K562 (cell line): ENCODE measurements around the gene RFX3. TPM values are rescaled to one million over a fixed set of nuclear protein-coding genes. Genes with fewer than 3 reads are reported as not detected.

ENCODE experiments used
- ADNP ChIP-seq: fragments of 200-800 bp; sonication (Bioruptor generic); IDR thresholded peaks from 2 replicates; pipeline ENCODE4 v1.6.1; 2016; ENCODE audit warnings: missing genetic modification characterization, missing compliant biosample characterization
- ARID1B ChIP-seq: fragments of 450-650 bp; IDR thresholded peaks from 2 replicates; pipeline ENCODE4 v1.6.1; 2016; ENCODE audit warnings: antibody characterized with exemption, mild to moderate bottlenecking, inconsistent platforms
- C11orf30 ChIP-seq: fragments of 450-650 bp; IDR thresholded peaks from 2 replicates; pipeline ENCODE4 v1.6.1; 2016; ENCODE audit warnings: low read depth, mild to moderate bottlenecking
- CBFA2T2 ChIP-seq: fragments of 450-650 bp; conservative IDR thresholded peaks from 2 replicates; pipeline ENCODE4 v1.6.1; 2017; ENCODE audit warnings: mild to moderate bottlenecking
- CBFB ChIP-seq: sonication (generic); formaldehyde crosslinking; IDR thresholded peaks from 2 replicates; pipeline ENCODE4 v1.4.0; 2020; ENCODE audit warnings: mild to moderate bottlenecking, missing genetic modification reagents
- CC2D1A ChIP-seq: fragments of 450-650 bp; IDR thresholded peaks from 2 replicates; pipeline ENCODE4 v1.6.1; 2017; ENCODE audit warnings: mild to moderate bottlenecking
- ELF1 ChIP-seq: fragments of 200-800 bp; sonication (Bioruptor generic); IDR thresholded peaks from 2 replicates; pipeline ENCODE4 v1.6.1; 2016; ENCODE audit warnings: missing genetic modification characterization, missing compliant biosample characterization
- ELK3 ChIP-seq: fragments of 450-650 bp; formaldehyde crosslinking; IDR thresholded peaks from 2 replicates; pipeline ENCODE4 v1.4.0; 2020; ENCODE audit warnings: mild to moderate bottlenecking
- FOXM1 ChIP-seq, 2 experiments: fragments of 450-650 bp in 1 of 2; sonication (generic) in 1 of 2; formaldehyde crosslinking in 1 of 2; IDR thresholded peaks; 2 replicates each; pipeline versions ENCODE4 v1.6.1 to v1.9.0; 2017 to 2022; ENCODE audit warnings: low read depth in 2 of 2, mild to moderate bottlenecking in 2 of 2, missing genetic modification reagents in 1 of 2, moderate library complexity in 1 of 2
- KLF16 ChIP-seq: IDR thresholded peaks from 2 replicates; pipeline ENCODE4 v1.6.1; 2016; ENCODE audit warnings: antibody characterized with exemption
- MAFG ChIP-seq: fragments of 450-650 bp; conservative IDR thresholded peaks from 2 replicates; pipeline ENCODE4 v1.6.1; 2016; ENCODE audit warnings: missing genetic modification characterization, missing compliant biosample characterization
- MED1 ChIP-seq: sonication (generic); formaldehyde crosslinking; IDR thresholded peaks from 2 replicates; pipeline ENCODE4 v1.8.1; 2023; ENCODE audit warnings: missing genetic modification reagents, borderline replicate concordance
- MTF1 ChIP-seq: fragments of 250-450 bp; sonication (Bioruptor Pico); IDR thresholded peaks from 2 replicates; pipeline ENCODE4 v1.9.0; 2021; ENCODE audit warnings: moderate library complexity, mild to moderate bottlenecking, inconsistent platforms, borderline replicate concordance
- NCOA4 ChIP-seq: fragments of 450-650 bp; IDR thresholded peaks from 2 replicates; pipeline ENCODE4 v1.6.1; 2018; ENCODE audit warnings: mild to moderate bottlenecking; ENCODE audit not compliant: partially characterized antibody
- NCOR1 ChIP-seq: fragments of 450-650 bp; IDR thresholded peaks from 2 replicates; pipeline ENCODE4 v1.6.1; 2016; ENCODE audit warnings: mild to moderate bottlenecking, moderate library complexity
- NFE2 ChIP-seq: IDR thresholded peaks from 2 replicates; pipeline ENCODE4 v1.6.1; 2014; ENCODE audit warnings: antibody characterized with exemption, low read depth
- PTRF ChIP-seq: fragments of 450-650 bp; IDR thresholded peaks from 2 replicates; pipeline ENCODE4 v1.6.1; 2016; ENCODE audit warnings: mild to moderate bottlenecking, missing genetic modification characterization, missing compliant biosample characterization
- RBM34 ChIP-seq: fragments of 200-400 bp; formaldehyde crosslinking; IDR thresholded peaks from 2 replicates; pipeline ENCODE4 v1.6.1; 2018; ENCODE audit warnings: low read length, borderline replicate concordance; ENCODE audit not compliant: insufficient read depth
- SAFB ChIP-seq: fragments of 200-400 bp; formaldehyde crosslinking; IDR thresholded peaks from 2 replicates; pipeline ENCODE4 v1.6.1; 2017; ENCODE audit warnings: low read depth, low read length, borderline replicate concordance
- SMARCC2 ChIP-seq: fragments of 450-650 bp; IDR thresholded peaks from 2 replicates; pipeline ENCODE4 v1.6.1; 2017; ENCODE audit warnings: antibody characterized with exemption, moderate library complexity, mild to moderate bottlenecking, low read depth
- XRCC5 ChIP-seq: fragments of 200-400 bp; formaldehyde crosslinking; IDR thresholded peaks from 2 replicates; pipeline ENCODE4 v1.6.1; 2017; ENCODE audit warnings: low read depth, mild to moderate bottlenecking, low read length
- ZBTB12 ChIP-seq: fragments of 250-450 bp; sonication (Bioruptor Pico); IDR thresholded peaks from 2 replicates; pipeline ENCODE4 v1.4.0; 2020
- ZNF316 ChIP-seq: fragments of 450-650 bp; IDR thresholded peaks from 2 replicates; pipeline ENCODE4 v1.6.1; 2016
- ZNF395 ChIP-seq: fragments of 200-800 bp; sonication (Bioruptor generic); IDR thresholded peaks from 2 replicates; pipeline ENCODE4 v1.6.1; 2017; ENCODE audit warnings: missing genetic modification characterization, missing compliant biosample characterization
- ZNF584 ChIP-seq: fragments of 200-800 bp; sonication (Bioruptor generic); IDR thresholded peaks from 2 replicates; pipeline ENCODE4 v1.6.1; 2016; ENCODE audit warnings: low read depth, mild to moderate bottlenecking, missing genetic modification characterization, missing compliant biosample characterization
- ZNF79 ChIP-seq: fragments of 250-450 bp; sonication (Bioruptor Pico); IDR thresholded peaks from 2 replicates; pipeline ENCODE4 v1.4.0; 2020; ENCODE audit warnings: low read depth, mild to moderate bottlenecking, moderate library complexity
- polyA plus RNA-seq, 8 experiments: library from polyadenylated mRNA; depleted of rRNA in 4 of 8; stranded (reverse) in 5 of 8; unstranded in 3 of 8; fragments of >200 nt; fragmentation: Nextera tagmentation in 2 of 8; fragmentation: Illumina TruSeq in 1 of 8; extraction: Ambion mirVana in 2 of 8; extraction: Trizol in 1 of 8; gene quantifications; 2 replicates each; pipeline versions ENCODE4 v1.2.1 to v1.2.3, GENCODE V29; 2011 to 2014; ENCODE audit warnings: inconsistent platforms in 1 of 8, missing spikeins in 1 of 8
- total RNA-seq, 7 experiments: library from RNA; depleted of rRNA in 6 of 7; stranded (reverse); fragments of >200 nt in 6 of 7; fragmentation: Illumina TruSeq in 2 of 7; extraction: Trizol in 2 of 7; gene quantifications; 2 replicates each; pipeline versions ENCODE4 v1.2.1 to v1.2.3, GENCODE V29; 2011 to 2021; ENCODE audit warnings: low replicate concordance in 1 of 7

RFX3 gene
- total and polyA plus RNA-seq, 9 of the 15 experiments (the other 6 are each of a cell fraction or from before 2014, with no cell fraction given): 0.86 to 4.9 (median 2.0) TPM

GRCh38 chr9:3548648-3549047 lies 22.8 kb upstream of the RFX3 start (continued):
- no peak for TF ChIP-seq MTF1 (CRISPR knock-in tag)
- no peak for TF ChIP-seq ZNF316
- peak; percentile 37; the same call in 1 of the 2 replicates for TF ChIP-seq NFE2
- 0 out of 2 replicates have a peak, but pooled peaks have one; percentile 14 for TF ChIP-seq C11orf30
- TF ChIP-seq ZNF79: no peak
- TF ChIP-seq KLF16: no peak
- TF ChIP-seq ADNP: no peak
- TF ChIP-seq ZNF584 (CRISPR knock-in tag): no peak
- no peak for TF ChIP-seq MED1 (CRISPR knock-in tag)
- TF ChIP-seq CBFB (CRISPR knock-in tag): no peak
- TF ChIP-seq RBM34: no peak
- TF ChIP-seq ZNF395 (CRISPR knock-in tag): no peak
- no peak for TF ChIP-seq ELF1 (tag)
- peak; percentile 32; the same call in 1 of the 2 replicates for TF ChIP-seq NCOR1
- no peak for TF ChIP-seq ZBTB12 (CRISPR knock-in tag)
- TF ChIP-seq XRCC5: no peak
- TF ChIP-seq FOXM1 (IDR thresholded peaks at IDR 0.05; ENCODE audit: low read depth): no peak
- TF ChIP-seq FOXM1 (CRISPR knock-in tag; IDR thresholded peaks at IDR 0.05; ENCODE audit: low read depth): no peak
- TF ChIP-seq SMARCC2: no peak
- no peak for TF ChIP-seq NCOA4
- TF ChIP-seq ELK3 (CRISPR knock-in tag): no peak
- no peak for TF ChIP-seq SAFB
- no peak for TF ChIP-seq CC2D1A
- TF ChIP-seq PTRF (tag): no peak
- peak; percentile 34 for TF ChIP-seq MAFG
- peak; percentile 19; the same call in 1 of the 2 replicates for TF ChIP-seq CBFA2T2
- peak; percentile 44; the same call in 1 of the 2 replicates for TF ChIP-seq ARID1B
